Small intestine (tissue), 7 donors: ENCODE results near the gene KCNT1. TPM values are rescaled to one million over a fixed set of nuclear protein-coding genes. Genes with fewer than 3 reads are reported as not detected.

Experiments used
- DNase-seq, 2 donors: peaks; one replicate each; pipeline versions ENCODE4 v3.0.0 to v3.0.0-alpha.2; 2013
- FAIRE-seq: peaks from 2 replicates; lab custom pipeline; 2012; peaks lifted over from hg19 to GRCh38; lab: Jason Lieb, UNC
- H3K27ac ChIP-seq, 3 donors: one replicate each; pipeline ENCODE4 v1.5.1; 2013; ENCODE audit warnings: low read length in 2 of 3, mild to moderate bottlenecking in 2 of 3, control low read depth in 1 of 3, inconsistent platforms in 1 of 3, low read depth in 1 of 3, moderate library complexity in 1 of 3
- H3K27me3 ChIP-seq, 3 donors: one replicate each; pipeline ENCODE4 v1.6.1; 2013; ENCODE audit warnings: low read length in 3 of 3, inconsistent platforms in 1 of 3; ENCODE audit not compliant: control insufficient read depth in 3 of 3, insufficient read depth in 3 of 3
- H3K36me3 ChIP-seq, 3 donors: one replicate each; pipeline ENCODE4 v1.6.1; 2013; ENCODE audit warnings: low read length in 3 of 3, inconsistent platforms in 1 of 3, low read depth in 1 of 3, mild to moderate bottlenecking in 1 of 3, moderate library complexity in 1 of 3; ENCODE audit not compliant: control insufficient read depth in 3 of 3, insufficient read depth in 2 of 3
- H3K4me1 ChIP-seq, 3 donors: one replicate each; pipeline ENCODE4 v1.6.1; 2013; ENCODE audit warnings: low read length in 2 of 3, inconsistent platforms in 1 of 3, low read depth in 1 of 3, mild to moderate bottlenecking in 1 of 3, moderate library complexity in 1 of 3; ENCODE audit not compliant: control insufficient read depth in 3 of 3, insufficient read depth in 2 of 3
- H3K4me3 ChIP-seq, 3 donors: one replicate each; pipeline ENCODE4 v1.5.1; 2013; ENCODE audit warnings: low read length in 3 of 3, control low read depth in 1 of 3, inconsistent platforms in 1 of 3, low read depth in 1 of 3, mild to moderate bottlenecking in 1 of 3, moderate library complexity in 1 of 3
- H3K9me3 ChIP-seq, 2 donors: one replicate each; pipeline ENCODE4 v1.6.1; 2013; ENCODE audit warnings: low read depth in 1 of 2, low read length in 1 of 2; ENCODE audit not compliant: control insufficient read depth in 2 of 2, insufficient read depth in 1 of 2
- WGBS, 3 donors: extraction: QIAGEN DNeasy Blood & Tissue Kit; methylation state at CpG; one replicate each; pipeline ENCODE4 v1.1.7; 2013; 5-methylcytosine and 5-hydroxymethylcytosine counted together
- polyA plus RNA-seq, 4 donors: library from polyadenylated mRNA; stranded (reverse) in 3 of 4; unstranded in 1 of 4; fragments of 200-250 nt in 3 of 4; fragments of 120-200 nt in 1 of 4; gene quantifications; one replicate each; pipeline versions ENCODE4 v1.2.1 to v1.2.3, GENCODE V29; 2013
- donor health status: healthy with polysubstance abuse.
- donor health status: control.
- donor health status: control.
- donor health status: Bipolar disorder and iron deficiency.
- donor health status: healthy.

Gene KCNT1
- polyA plus RNA-seq, 4 donors, result 0.22 to 0.25 TPM; not detected in 2

GRCh38 chr9:135717410-135717809, 15.4 kb downstream of the KCNT1 start:
- 76 to 86% (median 79%) methylated on average over 13 of the region's 13 CpGs for WGBS, 3 donors
- FAIRE-seq, result no peak
- no peaks in the 10 kb centered on the region for H3K4me1 ChIP-seq
- DNase-seq, result no peak
- no peaks in the 10 kb centered on the region for H3K9me3 ChIP-seq
- peaks cover 15 to 31% (median 17%) of the 10 kb centered on the region in 3 donors for H3K27me3 ChIP-seq
- no peak overlapping the region for H3K27ac ChIP-seq
- H3K4me3 ChIP-seq, result no peak overlapping the region
- H3K36me3 ChIP-seq, result no peaks in the 10 kb centered on the region

GRCh38 chr9:135718616-135719015, 16.6 kb downstream of the KCNT1 start:
- no peak overlapping the region for H3K27ac ChIP-seq
- DNase-seq (no peak), FAIRE-seq (no peak)
- H3K27me3 ChIP-seq, result peaks cover 10 to 20% (median 12%) of the 10 kb centered on the region in 3 donors
- H3K4me3 ChIP-seq, result no peak overlapping the region
- no peaks in the 10 kb centered on the region for H3K4me1 ChIP-seq
- no peaks in the 10 kb centered on the region for H3K9me3 ChIP-seq
- WGBS, 3 donors, result 47 to 61% (median 49%) methylated on average over 14 to 15 of the region's 15 CpGs
- H3K36me3 ChIP-seq, result no peaks in the 10 kb centered on the region

GRCh38 chr9:135719472-135719871, 17.5 kb downstream of the KCNT1 start:
- no peaks in the 10 kb centered on the region for H3K36me3 ChIP-seq
- H3K9me3 ChIP-seq, result no peaks in the 10 kb centered on the region
- 73 to 79% (median 74%) methylated on average over 9 of the region's 9 CpGs for WGBS, 3 donors
- DNase-seq (no peak), FAIRE-seq (no peak)
- H3K4me3 ChIP-seq, result no peak overlapping the region
- H3K4me1 ChIP-seq, result no peaks in the 10 kb centered on the region
- H3K27me3 ChIP-seq, result peaks cover 4 to 15% (median 8%) of the 10 kb centered on the region in 3 donors
- no peak overlapping the region for H3K27ac ChIP-seq

- Histone ChIP-seq H3K36me3 (no peaks in the 10 kb centered on the region), H3K27ac (no peak overlapping the region), H3K27me3 (no peaks in the 10 kb centered on the region), H3K4me3 (no peak overlapping the region), H3K9me3 (no peaks in the 10 kb centered on the region), H3K4me1 (no peaks in the 10 kb centered on the region)
- FAIRE-seq (no peak), DNase-seq (no peak)
- 70 to 80% (median 78%) methylated on average over 18 of the region's 18 CpGs for WGBS, 3 donors
Observed at GRCh38 chr9:135722365-135722764, 20.4 kb downstream of the KCNT1 start.

GRCh38 chr9:135724186-135724787, 22.3 kb downstream of the KCNT1 start:
- no peaks in the 10 kb centered on the region for H3K36me3 ChIP-seq
- H3K9me3 ChIP-seq, result no peaks in the 10 kb centered on the region
- FAIRE-seq, result no peak
- WGBS, 3 donors, result 67 to 69% (median 68%) methylated on average over 16 of the region's 16 CpGs
- no peaks in the 10 kb centered on the region for H3K27me3 ChIP-seq
- H3K27ac ChIP-seq, result no peak overlapping the region
- DNase-seq, result no peak
- H3K4me3 ChIP-seq, result no peak overlapping the region
- H3K4me1 ChIP-seq, result no peaks in the 10 kb centered on the region

GRCh38 chr9:135726138-135726853, 24.3 kb downstream of the KCNT1 start:
- DNase-seq (no peak), FAIRE-seq (no peak)
- no peak overlapping the region for H3K4me3 ChIP-seq
- no peaks in the 10 kb centered on the region for H3K36me3 ChIP-seq
- no peaks in the 10 kb centered on the region for H3K4me1 ChIP-seq
- H3K27ac ChIP-seq, result no peak overlapping the region
- 46 to 58% (median 52%) methylated on average over 13 to 16 of the region's 16 CpGs for WGBS, 3 donors
- peaks cover 0 to 3% of the 10 kb centered on the region in 2 donors for H3K9me3 ChIP-seq
- H3K27me3 ChIP-seq, result no peaks in the 10 kb centered on the region

GRCh38 chr9:135727257-135727875, 25.4 kb downstream of the KCNT1 start:
- H3K4me3 ChIP-seq, result no peak overlapping the region
- peaks cover 0 to 7% of the 10 kb centered on the region in 2 donors for H3K9me3 ChIP-seq
- 42 to 51% (median 46%) methylated on average over 11 of the region's 11 CpGs for WGBS, 3 donors
- DNase-seq, result no peak
- H3K27ac ChIP-seq, result no peak overlapping the region
- FAIRE-seq, result no peak
- no peaks in the 10 kb centered on the region for H3K27me3 ChIP-seq
- no peaks in the 10 kb centered on the region for H3K4me1 ChIP-seq
- H3K36me3 ChIP-seq, result no peaks in the 10 kb centered on the region

GRCh38 chr9:135728436-135729110, 26.6 kb downstream of the KCNT1 start:
- FAIRE-seq (no peak), DNase-seq (no peak)
- no peaks in the 10 kb centered on the region for H3K27me3 ChIP-seq
- no peaks in the 10 kb centered on the region for H3K4me1 ChIP-seq
- H3K27ac ChIP-seq, result no peak overlapping the region
- 57 to 61% (median 58%) methylated on average over 18 of the region's 18 CpGs for WGBS, 3 donors
- H3K4me3 ChIP-seq, result no peak overlapping the region
- peaks cover 0 to 7% of the 10 kb centered on the region in 2 donors for H3K9me3 ChIP-seq
- no peaks in the 10 kb centered on the region for H3K36me3 ChIP-seq
